Activated CD4-positive, alpha-beta T cell treated with anti-CD3 and anti-CD28 coated beads, Interleukin-2, amount 50 U/mL, for 48 hours (primary cell): ENCODE measurements around the gene PCBP3.
"Not testable (repeated sequence)": the region's sequence is repeated elsewhere in the genome, so short reads cannot be mapped to it uniquely, and the experiment has no call there.

Source experiments
- DNase-seq, 2 experiments: peaks; one replicate each; pipeline ENCODE4 v3.0.0-alpha.2; 2020

PCBP3 gene

DNA sequence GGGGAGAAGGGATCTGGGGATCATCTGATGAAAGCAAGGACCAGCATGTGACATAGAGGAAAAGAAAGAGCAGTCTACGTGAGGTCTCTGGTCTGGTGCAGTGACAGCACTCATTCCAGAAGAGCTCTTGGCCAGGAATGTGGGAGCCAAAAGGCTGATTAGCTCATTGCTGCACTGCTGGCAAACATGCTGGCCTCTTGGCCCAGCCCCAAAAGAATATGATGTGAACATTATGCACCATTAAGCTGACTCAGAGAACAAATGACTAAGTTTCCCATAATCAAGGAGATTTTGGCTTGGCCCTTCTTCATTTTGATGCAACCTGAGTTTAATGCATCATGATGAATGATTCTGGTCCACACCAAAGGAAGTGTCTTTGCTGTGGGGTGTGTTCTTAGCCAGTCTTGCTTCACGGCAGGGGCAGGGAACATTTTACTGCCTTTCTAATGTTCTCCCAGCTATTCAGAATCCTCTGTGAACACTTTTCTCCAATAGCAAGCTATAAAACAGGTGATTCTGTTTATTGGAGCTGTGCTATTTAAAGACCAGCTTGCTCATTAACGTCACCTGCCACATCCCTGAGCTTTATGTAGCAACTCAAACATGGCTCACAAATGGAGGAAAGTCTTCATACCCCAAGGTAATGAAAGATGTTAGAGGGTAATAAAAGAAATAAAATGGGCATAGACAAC, 55.1 kb downstream of the PCBP3 start:
- peak in 1 of 2 experiments; percentile 34 for DNase-seq

DNA sequence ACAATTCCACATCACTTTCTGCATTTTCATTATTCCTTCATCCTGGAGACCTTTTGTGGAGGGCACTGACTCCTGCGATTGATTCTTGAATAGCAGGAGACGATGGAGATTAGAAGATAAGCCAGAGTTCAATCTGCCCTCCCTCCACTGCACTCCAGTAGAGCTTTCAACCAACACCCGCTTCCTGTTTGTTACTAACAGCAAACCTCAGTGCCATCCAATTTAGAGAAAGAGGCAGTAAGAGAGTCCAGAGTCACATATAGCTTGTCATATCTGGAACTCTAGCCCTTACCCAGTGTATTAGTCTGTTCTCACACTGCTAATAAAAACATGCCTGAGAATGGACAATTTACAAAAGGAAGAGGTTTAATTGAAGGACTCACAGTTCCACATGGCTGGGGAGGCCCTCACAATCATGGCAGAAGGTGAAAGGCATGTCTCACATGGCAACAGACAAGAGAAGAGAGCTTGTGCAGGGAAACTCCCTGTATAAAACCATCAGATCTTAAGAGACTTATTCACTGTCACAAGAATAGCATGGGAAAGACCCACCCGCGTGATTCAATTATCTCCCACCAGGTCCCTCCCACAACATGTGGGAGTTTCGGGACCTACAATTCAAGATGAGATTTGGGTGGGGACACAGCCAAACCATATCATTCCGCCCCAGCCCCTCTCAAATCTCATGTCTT, 55.9 kb downstream of the PCBP3 start:
- DNase-seq, result peak in 1 of 2 experiments; percentile 19

DNA sequence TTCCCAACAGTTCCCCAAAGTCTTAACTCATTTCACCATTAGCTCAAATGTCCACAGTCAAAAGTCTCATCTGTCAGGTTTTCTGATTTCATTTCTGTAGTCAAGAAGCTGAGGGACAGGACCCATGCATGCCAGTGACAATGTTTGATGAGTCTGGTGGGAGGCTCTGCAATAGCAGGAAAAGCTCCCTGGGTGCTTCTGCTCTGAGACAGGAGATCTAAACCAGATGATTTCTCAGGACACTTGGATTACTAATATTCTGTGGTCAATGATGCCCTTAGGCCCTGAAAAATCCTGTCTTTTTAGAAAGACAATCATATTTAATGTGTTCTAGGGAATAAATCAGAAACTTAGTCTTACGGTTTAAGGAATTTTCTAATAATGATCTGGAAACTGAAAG, 56.4 kb downstream of the PCBP3 start:
- DNase-seq, result no peak

DNA sequence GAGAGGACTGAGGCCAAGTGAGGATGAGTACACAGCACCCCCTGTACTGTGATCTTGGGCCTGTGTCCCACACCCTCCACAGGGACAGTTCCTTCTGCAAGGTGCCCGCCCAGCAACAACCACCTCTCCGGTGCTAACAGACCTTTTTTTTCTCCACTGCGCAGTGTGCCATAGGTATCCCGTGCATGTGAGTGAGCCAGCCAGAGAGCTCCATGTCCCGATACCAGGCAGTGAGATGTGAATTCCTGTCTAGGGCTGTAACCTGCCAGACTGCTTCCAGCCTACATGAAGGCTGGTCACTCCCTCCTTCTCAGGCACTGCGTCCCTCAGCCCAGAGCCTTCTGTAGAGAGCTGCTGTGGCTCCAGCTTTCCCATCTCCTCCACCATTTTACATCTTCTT, 56.9 kb downstream of the PCBP3 start:
- no peak for DNase-seq

DNA sequence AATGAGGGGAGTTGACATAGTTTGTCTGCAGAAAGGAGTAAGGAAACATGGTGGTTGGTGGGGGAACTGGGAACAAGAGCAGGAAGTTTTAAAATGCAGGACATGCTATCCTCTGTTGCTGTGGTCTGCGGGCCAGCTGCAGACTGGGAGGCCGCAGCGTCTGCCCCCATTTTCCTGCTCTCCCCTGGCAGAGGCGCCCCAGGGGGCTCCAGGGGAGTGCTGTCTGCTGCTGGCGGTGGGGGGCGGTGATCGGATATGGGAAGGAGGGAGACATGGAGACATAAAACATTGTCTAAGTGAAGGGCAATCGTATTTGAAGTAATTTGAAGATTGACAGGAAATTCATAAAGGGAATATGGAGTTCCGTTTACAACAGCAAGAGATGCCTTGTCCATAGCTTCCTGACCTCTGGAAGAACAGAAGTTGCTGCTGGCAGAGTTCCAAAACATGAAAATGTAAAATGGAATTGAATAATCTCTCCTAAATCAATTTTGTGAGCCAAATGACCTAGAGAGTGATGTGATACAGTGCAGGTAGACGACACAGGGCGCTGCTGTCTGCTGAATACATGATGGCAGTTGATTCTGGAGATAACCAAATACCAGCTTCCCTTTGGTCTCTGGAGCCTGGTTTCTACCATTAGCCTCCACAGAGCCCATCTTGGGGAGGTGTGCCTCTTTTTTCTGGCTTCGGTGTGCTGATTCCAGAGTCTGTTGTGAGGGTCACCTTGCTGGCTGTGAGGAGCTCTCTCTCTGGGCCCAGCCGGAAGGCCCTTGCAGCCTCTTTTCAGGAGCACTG, 61.0 kb downstream of the PCBP3 start:
- DNase-seq, result no peak

DNA sequence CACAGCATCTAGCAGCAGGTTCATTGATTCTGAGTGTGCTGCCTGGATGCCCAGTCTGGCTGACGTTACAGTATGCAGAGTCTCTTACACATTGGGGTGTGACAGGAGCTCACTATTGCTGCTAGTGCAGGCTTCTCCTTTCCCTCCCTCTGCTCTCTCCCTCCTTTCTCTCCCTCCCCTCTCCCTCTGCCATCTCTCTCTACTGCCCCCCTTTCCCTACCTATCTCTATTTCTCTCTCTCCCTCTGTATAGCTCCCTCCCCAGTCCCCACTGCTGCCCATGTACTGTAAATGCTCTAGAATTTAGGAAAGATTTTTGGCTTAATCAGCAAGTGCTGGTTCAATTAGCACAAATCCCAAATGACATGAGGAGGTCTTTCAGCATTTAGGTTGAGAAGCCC, 62.8 kb downstream of the PCBP3 start:
- no peak for DNase-seq

DNA sequence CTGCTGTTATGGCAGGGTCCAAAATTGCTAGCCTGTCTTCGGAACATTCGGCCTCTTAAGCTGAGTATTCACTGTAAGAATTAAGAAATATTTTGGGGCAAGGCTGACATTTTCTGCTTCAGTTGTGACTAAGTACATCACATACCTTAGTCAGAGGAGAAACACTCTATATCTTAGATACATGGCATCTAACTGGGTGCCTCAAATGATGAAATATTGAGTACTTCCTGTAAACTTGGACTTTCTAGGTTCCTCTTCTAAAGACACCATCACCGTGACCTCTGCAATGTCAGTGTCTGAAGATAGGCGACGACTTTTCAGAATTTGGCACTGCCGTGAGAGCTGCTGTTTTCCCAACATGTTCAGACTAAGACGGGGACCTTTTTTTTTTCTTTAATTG, 65.6 kb downstream of the PCBP3 start:
- DNase-seq, result no peak

DNA sequence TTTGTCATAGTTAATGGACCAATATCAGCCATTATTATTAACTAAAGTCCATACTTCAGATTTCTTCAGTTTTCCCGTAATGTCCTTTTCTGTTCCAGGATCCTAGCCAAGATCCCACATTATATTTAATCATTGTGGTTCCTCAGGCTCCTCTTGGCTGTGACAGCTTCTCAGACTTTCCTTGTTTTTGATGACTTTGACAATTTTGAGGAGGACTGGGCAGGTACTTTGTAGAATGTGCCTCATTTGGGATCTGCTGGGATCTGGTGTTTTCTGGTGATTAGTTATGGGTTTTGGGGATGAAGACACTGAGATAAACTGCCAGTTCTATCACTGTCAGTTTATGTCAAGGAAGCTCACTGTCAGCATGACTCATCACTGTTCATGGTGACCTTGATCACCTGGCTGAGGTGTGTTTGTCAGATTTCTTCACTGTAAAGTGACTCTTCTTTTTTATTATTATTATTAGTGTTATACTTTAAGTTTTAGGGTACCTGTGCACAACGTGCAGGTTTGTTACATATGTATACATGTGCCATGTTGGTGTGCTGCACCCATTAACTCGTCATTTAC, 66.3 kb downstream of the PCBP3 start:
- no peak for DNase-seq

DNA sequence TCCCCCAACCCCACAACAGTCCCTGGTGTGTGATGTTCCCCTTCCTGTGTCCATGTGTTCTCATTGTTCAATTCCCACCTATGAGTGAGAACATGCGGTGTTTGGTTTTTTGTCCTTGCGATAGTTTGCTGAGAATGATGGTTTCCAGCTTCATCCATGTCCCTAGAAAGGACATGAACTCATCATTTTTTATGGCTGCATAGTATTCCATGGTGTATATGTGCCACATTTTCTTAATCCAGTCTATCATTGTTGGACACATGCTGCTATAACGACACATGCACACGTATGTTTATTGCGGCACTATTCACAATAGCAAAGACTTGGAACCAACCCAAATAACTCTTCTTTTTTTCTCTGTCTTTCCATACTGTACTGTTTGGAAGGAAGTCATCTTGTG, 66.8 kb downstream of the PCBP3 start:
- DNase-seq, result not testable (repeated sequence)

DNA sequence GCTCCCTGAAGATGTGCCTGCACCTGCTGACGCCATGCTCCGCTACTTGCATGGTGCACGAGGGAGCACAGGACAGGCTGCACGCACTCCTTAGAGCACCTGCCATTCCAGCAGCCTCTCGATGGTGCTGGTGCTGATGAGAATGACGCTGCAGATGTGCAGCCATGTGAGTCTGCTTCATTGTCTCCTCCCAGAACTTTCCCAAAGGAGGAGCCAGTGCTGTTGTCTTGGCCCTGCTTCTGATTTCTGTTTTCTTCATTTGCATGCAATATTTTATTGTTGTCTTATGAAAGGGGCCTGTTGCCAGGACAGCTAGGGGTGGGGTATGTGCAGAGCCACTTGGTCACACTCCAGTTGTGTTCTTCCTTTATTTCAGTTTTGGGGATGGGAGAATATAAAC, 70.1 kb downstream of the PCBP3 start:
- DNase-seq, result no peak

DNA sequence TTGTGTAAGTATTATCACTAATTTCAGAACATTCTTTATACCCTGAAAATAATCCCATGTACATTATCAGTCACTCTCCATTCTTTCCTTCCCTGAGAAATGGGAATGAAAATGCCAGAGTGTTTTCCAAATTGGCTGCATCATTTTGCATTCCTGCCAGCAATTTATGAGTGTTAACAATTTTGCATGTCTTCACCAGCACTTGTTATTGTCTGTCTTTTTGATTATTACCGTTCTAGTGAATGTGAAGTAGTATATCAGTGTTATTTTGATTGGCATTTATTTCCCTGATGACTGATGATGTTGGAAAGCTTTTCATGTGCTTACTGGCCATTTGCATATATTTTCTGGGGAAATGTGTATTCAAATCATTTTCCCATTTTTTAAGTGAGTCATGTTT, 71.9 kb downstream of the PCBP3 start:
- no peak for DNase-seq

DNA sequence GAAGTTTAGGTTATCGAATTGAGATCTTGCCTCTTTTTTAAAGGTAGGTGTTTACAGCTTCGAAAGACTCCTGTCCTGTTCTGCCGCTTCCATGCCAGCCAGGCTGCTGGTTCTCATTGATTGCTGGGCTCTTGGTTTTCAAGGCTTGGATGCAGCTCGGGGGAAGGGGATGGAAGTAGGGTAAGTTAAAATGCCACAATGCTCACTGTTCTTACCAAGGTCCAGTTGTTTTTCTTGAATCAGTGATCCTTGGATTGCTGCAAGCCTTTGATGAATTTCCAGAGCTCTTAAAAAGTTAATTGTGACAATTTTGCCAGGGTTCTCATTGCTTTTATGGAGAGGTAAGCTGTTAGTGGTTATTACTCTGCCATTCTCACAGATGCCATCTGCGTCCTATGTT, 74.9 kb downstream of the PCBP3 start:
- DNase-seq, result no peak

DNA sequence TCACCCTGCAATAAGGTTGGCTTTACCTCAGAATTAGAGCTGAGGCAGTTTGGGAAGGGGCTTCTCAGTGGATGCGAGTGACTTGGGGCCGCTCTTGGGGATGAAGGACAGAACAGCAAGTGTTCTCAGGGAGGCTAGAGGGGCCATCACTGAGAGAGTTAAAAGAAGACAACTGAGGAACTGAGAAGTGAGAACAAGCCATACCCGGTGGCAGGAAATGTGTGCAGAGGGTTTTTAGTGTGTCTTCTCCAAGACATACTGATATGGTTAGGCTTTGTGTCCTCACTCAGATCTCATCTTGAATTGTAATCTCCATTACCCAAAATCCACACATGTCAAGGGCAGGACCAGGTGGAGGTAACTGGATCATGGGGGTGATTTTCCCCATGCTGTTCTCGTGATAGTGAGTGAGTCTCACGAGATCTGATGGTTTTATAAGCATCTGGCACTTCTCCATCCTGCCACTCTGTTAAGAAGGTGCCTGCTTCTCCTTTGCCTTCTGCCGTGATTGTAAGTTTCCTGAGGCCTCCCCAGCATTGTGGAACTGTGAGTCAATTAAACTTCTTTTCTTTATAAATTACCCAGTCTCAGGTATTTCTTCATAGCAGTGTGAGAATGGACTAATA, 75.8 kb downstream of the PCBP3 start:
- no peak for DNase-seq

DNA sequence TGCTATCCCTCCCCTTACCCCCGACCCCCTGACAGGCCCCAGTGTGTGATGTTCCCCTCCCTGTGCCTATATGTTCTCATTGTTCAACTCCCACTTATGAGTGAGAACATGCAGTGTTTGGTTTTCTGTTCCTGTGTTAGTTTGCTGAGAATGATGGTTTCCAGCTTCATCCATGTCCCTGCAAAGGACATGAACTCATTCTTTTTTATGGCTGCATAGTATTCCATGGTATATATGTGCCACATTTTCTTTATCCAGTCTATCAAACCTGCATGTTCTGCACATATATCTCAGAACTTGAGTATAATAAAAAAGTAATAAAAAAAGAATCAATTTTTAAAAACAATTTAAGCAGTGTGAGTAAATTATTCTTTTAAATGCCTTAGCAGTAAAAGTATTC, 76.7 kb downstream of the PCBP3 start:
- not testable (repeated sequence) for DNase-seq

DNA sequence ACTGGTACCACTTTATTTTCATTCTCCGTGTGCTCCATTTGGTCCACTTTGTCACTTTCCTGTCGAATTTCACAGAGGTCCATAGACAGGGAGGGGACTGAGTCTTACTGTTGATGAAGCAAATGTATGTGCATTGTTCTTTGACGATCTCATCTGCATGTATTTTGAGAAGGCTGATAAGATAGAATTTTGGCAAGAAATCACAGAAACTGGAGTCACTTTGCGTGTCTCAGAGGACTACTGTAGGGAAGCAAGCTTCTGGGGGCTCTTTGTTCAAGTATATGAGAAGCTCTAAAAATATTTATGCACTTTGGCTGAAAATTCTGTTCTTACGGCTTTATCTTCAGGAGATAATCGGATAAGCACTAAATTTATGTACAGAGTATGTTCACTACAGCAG, 78.1 kb downstream of the PCBP3 start:
- no peak for DNase-seq

DNA sequence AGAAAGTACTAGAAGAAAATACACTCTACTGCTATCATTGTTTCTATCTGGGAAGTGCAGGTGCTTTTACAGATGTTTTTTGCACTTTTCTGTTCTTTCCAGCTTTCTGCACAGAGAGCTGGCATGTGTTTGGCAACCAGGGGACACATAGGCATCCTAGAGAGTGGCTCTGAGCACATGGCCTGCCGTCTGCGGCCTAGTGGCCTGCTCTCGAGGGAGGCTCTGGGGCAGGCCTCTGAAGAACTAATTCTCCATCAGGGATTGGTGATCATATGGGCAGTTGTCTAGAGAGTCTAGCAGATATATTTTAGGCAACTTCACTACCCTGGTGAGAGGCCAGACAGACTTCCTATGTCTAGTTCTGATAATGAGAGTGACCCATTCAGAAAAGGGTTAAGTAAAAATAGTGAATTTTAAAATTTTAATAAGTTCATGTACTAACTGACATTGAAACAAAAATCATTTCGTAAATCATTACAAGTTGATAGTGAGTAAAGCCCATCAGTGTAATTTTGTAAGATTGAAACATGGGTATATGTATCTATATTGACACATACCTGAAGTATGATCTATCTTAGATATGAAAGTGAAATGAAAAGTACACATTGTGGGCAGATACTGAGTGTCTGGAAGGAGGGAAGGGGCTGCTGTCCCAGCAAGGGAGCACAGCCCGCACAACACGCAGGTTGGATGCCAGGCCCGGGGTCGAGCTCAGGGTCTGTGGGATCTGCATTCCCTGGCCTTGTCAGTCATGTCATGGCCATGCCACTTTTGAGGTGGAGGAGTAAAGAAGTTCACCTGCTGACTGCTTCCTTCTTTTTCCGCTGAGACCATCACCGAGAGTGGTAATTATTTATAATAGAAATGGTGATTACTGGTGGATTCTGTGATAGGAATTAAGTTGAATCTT, 79.8 kb downstream of the PCBP3 start:
- DNase-seq, result no peak

DNA sequence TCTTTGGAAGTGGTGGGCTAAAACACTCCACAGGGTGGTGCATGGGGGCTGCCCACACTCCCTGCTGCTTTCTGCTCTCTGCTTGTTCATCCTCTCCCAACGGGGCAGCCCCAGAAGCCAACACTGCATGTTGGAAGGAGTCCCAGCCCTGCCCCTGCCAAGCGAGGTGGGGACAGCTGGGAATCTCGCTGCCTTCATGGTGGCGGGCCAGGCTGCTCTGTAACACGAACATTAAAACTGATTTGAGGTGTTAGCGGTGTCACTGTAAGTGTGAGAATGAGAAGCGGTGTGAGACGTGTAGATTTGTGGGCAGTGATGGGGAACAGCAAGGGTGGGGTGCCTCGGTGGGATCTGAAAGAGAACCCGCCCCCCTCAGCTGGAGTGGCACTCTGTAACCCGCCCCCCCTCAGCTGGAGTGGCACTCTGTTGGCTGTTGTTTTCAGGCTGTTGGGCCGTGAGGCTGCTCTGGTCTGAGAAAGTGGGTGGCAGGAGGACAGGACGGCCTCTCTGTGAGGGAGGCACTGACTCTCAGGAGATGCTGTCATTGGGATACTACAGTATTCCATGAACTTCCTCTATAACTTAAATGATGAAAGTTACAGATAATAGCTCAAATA, 80.9 kb downstream of the PCBP3 start:
- no peak for DNase-seq

DNA sequence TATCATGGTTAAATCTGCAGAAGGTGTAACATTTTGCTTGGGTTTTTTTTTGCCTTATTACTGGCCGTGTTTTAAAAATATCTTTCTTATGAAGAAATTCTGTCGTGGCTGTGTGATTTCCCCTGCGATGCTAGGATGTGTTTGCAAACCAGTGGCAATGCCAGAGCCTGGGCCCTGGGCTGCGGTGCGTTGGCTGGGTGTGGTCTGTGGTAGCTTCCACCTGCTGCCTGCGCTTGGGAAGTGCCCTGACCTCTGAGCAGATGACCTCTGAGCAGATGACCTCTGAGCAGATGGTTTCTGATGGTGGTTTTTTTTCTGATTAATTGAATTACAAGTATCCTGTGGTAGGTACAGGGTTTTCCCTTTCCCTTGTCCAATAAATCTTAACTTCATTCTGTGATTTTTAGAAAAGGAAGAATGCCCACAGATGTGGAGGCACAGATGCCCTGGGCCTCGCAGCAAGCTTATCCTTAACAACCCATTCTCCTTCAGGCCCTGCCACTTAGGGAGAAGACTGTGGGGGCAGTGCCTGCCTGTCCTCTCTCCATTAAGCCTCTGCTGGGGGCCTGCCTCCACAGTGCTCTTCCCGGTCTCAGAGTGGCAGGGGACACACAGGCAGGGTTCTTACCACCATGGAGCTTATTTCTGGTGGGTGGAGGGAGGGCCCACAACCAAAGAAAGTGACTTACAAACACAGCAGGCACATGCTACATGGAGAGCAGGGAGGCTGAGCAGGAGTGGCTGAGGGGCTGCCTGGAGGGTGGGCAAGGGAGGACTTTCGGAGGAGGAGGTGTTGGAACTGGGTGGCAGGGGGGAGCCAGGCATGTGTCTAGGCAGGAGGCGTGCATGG, 81.7 kb downstream of the PCBP3 start:
- DNase-seq, result no peak

DNA sequence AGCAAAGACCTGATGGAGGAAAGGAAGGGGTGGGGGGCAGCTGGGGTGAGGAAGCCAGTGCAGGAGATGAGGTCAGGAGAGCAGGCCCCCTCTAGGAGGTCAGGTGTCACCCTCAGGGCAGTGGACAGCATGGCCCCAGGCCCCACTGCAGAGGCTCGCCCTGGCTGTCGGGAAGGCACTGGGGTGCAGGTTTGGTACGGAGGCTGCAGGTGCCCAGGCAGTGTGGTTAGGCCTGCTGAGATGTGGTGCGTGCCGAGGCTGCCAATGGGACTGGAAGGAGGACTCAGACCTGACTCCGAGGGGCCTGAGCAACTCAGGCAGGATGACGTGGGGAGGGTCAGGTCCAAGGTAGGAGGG, 82.3 kb downstream of the PCBP3 start:
- DNase-seq, result no peak

DNA sequence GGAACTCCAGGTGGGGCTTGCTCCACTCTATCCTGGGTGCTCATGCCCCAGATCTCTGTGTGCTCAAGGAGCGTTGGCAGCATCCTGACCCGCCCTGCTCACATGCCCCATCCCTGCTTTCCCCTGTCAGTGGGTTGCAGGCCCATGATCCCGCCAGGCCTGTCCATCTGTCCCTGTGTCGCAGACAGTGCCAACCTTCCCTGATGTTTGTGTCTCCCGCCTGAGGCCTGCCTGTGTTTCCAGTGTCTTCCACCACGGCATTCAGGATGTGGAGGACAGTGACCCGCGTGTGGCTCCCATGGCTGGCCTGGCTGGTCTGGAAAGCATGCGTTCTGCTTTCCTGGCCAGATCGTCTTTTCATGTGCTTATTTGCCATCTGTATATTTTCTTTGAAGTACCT, 82.9 kb downstream of the PCBP3 start:
- DNase-seq, result no peak

DNA sequence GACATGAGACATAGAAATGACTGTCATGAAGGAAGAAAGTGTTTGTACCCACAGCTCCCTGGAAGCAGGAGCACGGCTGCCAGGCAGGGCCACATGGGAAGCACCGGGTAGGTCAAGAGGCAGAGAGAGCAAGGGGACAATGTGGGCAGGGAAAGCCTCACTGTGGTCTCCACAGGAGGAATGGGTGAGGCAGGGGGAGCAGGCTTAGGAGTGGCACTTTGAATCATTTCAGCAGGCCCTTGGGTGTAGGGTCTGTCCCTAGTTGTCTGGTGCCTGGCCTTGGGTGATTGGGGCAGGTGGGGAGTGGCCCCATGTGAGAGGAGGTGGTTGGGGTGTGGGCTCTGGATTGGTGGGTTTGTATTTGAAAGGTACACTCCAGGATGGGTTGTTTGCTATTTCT, 83.9 kb downstream of the PCBP3 start:
- DNase-seq, result no peak
